Neural cell (in vitro differentiated cells): ENCODE measurements around the gene PITPNB. TPM values are rescaled to one million over a fixed set of nuclear protein-coding genes. Genes with fewer than 3 reads are reported as not detected.

ENCODE experiments used
- H2AFZ ChIP-seq: fragments of 200-600, 300-800 bp; sonication (generic), shearing (Covaris generic); 2 replicates; pipeline ENCODE4 v1.6.0; 2014; ENCODE audit warnings: low read depth, mild to moderate bottlenecking, antibody characterized with exemption, low read length, moderate library complexity
- H3F3A ChIP-seq: fragments of 200-600 bp; shearing (Covaris generic); 2 replicates; pipeline ENCODE4 v1.6.1; 2016; ENCODE audit warnings: mild to moderate bottlenecking, moderate library complexity, mixed read lengths, antibody characterized with exemption, low read length; ENCODE audit not compliant: insufficient read depth, poor library complexity, severe bottlenecking
- H3K27ac ChIP-seq: fragments of 200-600, 300-800 bp; sonication (generic), shearing (Covaris generic); 2 replicates; pipeline ENCODE4 v1.5.1; 2014; ENCODE audit warnings: mild to moderate bottlenecking, low read length, moderate library complexity
- H3K27me3 ChIP-seq: fragments of 300-800, 200-600 bp; sonication (generic), shearing (Covaris generic); 2 replicates; pipeline ENCODE4 v1.6.0; 2014; ENCODE audit warnings: mild to moderate bottlenecking, low read depth, low read length, moderate library complexity; ENCODE audit not compliant: insufficient read depth
- H3K36me3 ChIP-seq: fragments of 300-800, 200-600 bp; sonication (generic), shearing (Covaris generic); 2 replicates; pipeline ENCODE4 v1.5.1; 2014; ENCODE audit warnings: mild to moderate bottlenecking, antibody characterized with exemption, low read length, moderate library complexity; ENCODE audit not compliant: insufficient read depth
- H3K4me2 ChIP-seq: fragments of 300-800, 200-600 bp; sonication (generic), shearing (Covaris generic); 2 replicates; pipeline ENCODE4 v1.6.0; 2014; ENCODE audit warnings: mild to moderate bottlenecking, low read length
- H3K4me3 ChIP-seq: fragments of 300-800, 200-600 bp; sonication (generic), shearing (Covaris generic); 2 replicates; pipeline ENCODE4 v1.5.1; 2014; ENCODE audit warnings: mild to moderate bottlenecking, low read length, moderate library complexity
- H3K79me2 ChIP-seq: fragments of 200-600 bp; shearing (Covaris generic); replicated peaks from 2 replicates; pipeline ENCODE4 v1.6.0; 2014; ENCODE audit warnings: mild to moderate bottlenecking, low read length, moderate library complexity; ENCODE audit not compliant: insufficient read depth
- H3K9ac ChIP-seq: fragments of 300-800, 200-600 bp; sonication (generic), shearing (Covaris generic); 2 replicates; pipeline ENCODE4 v1.6.1; 2016; ENCODE audit warnings: mild to moderate bottlenecking, low read length, mixed read lengths
- H3K9me2 ChIP-seq: fragments of 200-600 bp; shearing (Covaris generic); 2 replicates; pipeline ENCODE4 v1.6.1; 2016; ENCODE audit warnings: mild to moderate bottlenecking, low read length, mixed read lengths; ENCODE audit not compliant: insufficient read depth
- H3K9me3 ChIP-seq: fragments of 200-600, 300-800 bp; sonication (generic), shearing (Covaris generic); 2 replicates; pipeline ENCODE4 v1.6.1; 2016; ENCODE audit warnings: mild to moderate bottlenecking, mixed run types, low read length, moderate library complexity, mixed read lengths
- H4K20me1 ChIP-seq: fragments of 200-600 bp; shearing (Covaris generic); 2 replicates; pipeline ENCODE4 v1.6.1; 2016; ENCODE audit warnings: mild to moderate bottlenecking, mixed run types; ENCODE audit not compliant: insufficient read depth
- EP300 ChIP-seq: fragments of 450-650 bp; conservative IDR thresholded peaks from 2 replicates; pipeline ENCODE4 v1.6.1; 2014; ENCODE audit warnings: antibody characterized with exemption, mild to moderate bottlenecking, moderate library complexity; ENCODE audit not compliant: poor library complexity, severe bottlenecking
- EZH2 ChIP-seq: fragments of 200-600, 300-800 bp; shearing (Covaris generic), sonication (generic); IDR thresholded peaks from 2 replicates; pipeline ENCODE4 v1.6.1; 2014; ENCODE audit warnings: antibody characterized with exemption, low read length, borderline replicate concordance, mild to moderate bottlenecking; ENCODE audit not compliant: insufficient read depth, poor library complexity, severe bottlenecking
- MXI1 ChIP-seq: fragments of 450-650 bp; conservative IDR thresholded peaks from 2 replicates; pipeline ENCODE4 v1.6.1; 2014; ENCODE audit warnings: antibody characterized with exemption, mild to moderate bottlenecking; ENCODE audit not compliant: poor library complexity, severe bottlenecking
- POLR2AphosphoS5 ChIP-seq: IDR thresholded peaks from 2 replicates; pipeline ENCODE4 v1.6.1; 2012
- RAD21 ChIP-seq: fragments of 450-650 bp; conservative IDR thresholded peaks from 2 replicates; pipeline ENCODE4 v1.6.1; 2014; ENCODE audit warnings: antibody characterized with exemption, mild to moderate bottlenecking, moderate library complexity
- SMC3 ChIP-seq: fragments of 450-650 bp; conservative IDR thresholded peaks from 2 replicates; pipeline ENCODE4 v1.6.1; 2014; ENCODE audit warnings: antibody characterized with exemption, mild to moderate bottlenecking, moderate library complexity; ENCODE audit not compliant: poor library complexity
- TAF1 ChIP-seq: IDR thresholded peaks from 2 replicates; pipeline ENCODE4 v1.6.1; 2012; ENCODE audit warnings: low read depth
- polyA plus RNA-seq: library from polyadenylated mRNA; depleted of rRNA; stranded (reverse); fragments of >200 nt; gene quantifications from 2 replicates; pipeline ENCODE4 v1.2.3, GENCODE V29; 2014
- TF ChIP-seq, protein P1 (sequence below): fragments of 450-650 bp; IDR thresholded peaks from 2 replicates; pipeline ENCODE4 v1.5.1; 2014; ENCODE audit warnings: antibody characterized with exemption, mild to moderate bottlenecking, moderate library complexity; ENCODE audit not compliant: poor library complexity, severe bottlenecking
- TF ChIP-seq, protein P2 (sequence below): IDR thresholded peaks from 2 replicates; pipeline ENCODE4 v1.6.1; 2012; ENCODE audit warnings: borderline replicate concordance

PITPNB gene
- polyA plus RNA-seq, 1 donor from 2014 or later = 44.8 TPM

- H3K4me3 ChIP-seq = no peak overlapping the region
- H3K9me3 ChIP-seq = no peaks in the 10 kb centered on the region
- no peak overlapping the region for H3K27ac ChIP-seq
- H3K27me3 ChIP-seq = no peaks in the 10 kb centered on the region
- no peaks in the 10 kb centered on the region for H3K9me2 ChIP-seq
- no peaks in the 10 kb centered on the region for H3F3A ChIP-seq
- H3K79me2 ChIP-seq = no peaks in the 10 kb centered on the region
- no peak overlapping the region for H3K9ac ChIP-seq
- no peak for TF ChIP-seq RAD21
- no peak for TF ChIP-seq TAF1
- TF ChIP-seq, protein P1, sequence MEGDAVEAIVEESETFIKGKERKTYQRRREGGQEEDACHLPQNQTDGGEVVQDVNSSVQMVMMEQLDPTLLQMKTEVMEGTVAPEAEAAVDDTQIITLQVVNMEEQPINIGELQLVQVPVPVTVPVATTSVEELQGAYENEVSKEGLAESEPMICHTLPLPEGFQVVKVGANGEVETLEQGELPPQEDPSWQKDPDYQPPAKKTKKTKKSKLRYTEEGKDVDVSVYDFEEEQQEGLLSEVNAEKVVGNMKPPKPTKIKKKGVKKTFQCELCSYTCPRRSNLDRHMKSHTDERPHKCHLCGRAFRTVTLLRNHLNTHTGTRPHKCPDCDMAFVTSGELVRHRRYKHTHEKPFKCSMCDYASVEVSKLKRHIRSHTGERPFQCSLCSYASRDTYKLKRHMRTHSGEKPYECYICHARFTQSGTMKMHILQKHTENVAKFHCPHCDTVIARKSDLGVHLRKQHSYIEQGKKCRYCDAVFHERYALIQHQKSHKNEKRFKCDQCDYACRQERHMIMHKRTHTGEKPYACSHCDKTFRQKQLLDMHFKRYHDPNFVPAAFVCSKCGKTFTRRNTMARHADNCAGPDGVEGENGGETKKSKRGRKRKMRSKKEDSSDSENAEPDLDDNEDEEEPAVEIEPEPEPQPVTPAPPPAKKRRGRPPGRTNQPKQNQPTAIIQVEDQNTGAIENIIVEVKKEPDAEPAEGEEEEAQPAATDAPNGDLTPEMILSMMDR = no peak
- TF ChIP-seq EP300 = no peak
- TF ChIP-seq POLR2AphosphoS5 = no peak
- TF ChIP-seq EZH2 = no peak
- TF ChIP-seq MXI1 = no peak
- TF ChIP-seq, protein P2, sequence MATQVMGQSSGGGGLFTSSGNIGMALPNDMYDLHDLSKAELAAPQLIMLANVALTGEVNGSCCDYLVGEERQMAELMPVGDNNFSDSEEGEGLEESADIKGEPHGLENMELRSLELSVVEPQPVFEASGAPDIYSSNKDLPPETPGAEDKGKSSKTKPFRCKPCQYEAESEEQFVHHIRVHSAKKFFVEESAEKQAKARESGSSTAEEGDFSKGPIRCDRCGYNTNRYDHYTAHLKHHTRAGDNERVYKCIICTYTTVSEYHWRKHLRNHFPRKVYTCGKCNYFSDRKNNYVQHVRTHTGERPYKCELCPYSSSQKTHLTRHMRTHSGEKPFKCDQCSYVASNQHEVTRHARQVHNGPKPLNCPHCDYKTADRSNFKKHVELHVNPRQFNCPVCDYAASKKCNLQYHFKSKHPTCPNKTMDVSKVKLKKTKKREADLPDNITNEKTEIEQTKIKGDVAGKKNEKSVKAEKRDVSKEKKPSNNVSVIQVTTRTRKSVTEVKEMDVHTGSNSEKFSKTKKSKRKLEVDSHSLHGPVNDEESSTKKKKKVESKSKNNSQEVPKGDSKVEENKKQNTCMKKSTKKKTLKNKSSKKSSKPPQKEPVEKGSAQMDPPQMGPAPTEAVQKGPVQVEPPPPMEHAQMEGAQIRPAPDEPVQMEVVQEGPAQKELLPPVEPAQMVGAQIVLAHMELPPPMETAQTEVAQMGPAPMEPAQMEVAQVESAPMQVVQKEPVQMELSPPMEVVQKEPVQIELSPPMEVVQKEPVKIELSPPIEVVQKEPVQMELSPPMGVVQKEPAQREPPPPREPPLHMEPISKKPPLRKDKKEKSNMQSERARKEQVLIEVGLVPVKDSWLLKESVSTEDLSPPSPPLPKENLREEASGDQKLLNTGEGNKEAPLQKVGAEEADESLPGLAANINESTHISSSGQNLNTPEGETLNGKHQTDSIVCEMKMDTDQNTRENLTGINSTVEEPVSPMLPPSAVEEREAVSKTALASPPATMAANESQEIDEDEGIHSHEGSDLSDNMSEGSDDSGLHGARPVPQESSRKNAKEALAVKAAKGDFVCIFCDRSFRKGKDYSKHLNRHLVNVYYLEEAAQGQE = no peak
- TF ChIP-seq SMC3 = no peak
- no peaks in the 10 kb centered on the region for H4K20me1 ChIP-seq
- H3K4me2 ChIP-seq = no peak overlapping the region
- no peak overlapping the region for H2AFZ ChIP-seq
- H3K36me3 ChIP-seq = no peaks in the 10 kb centered on the region
Observed at GRCh38 chr22:27948569-27948968, 29.5 kb upstream of the PITPNB start.

- Histone ChIP-seq H4K20me1 (no peaks in the 10 kb centered on the region), H3K79me2 (no peaks in the 10 kb centered on the region), H3K9me3 (no peaks in the 10 kb centered on the region), H2AFZ (no peak overlapping the region), H3F3A (no peaks in the 10 kb centered on the region), H3K4me2 (no peak overlapping the region), H3K9ac (no peak overlapping the region), H3K9me2 (no peaks in the 10 kb centered on the region), H3K27me3 (no peaks in the 10 kb centered on the region), H3K27ac (no peak overlapping the region), H3K4me3 (no peak overlapping the region), H3K36me3 (no peaks in the 10 kb centered on the region)
- TF ChIP-seq MXI1 = no peak
- TF ChIP-seq SMC3 = no peak
- no peak for TF ChIP-seq EZH2
- TF ChIP-seq POLR2AphosphoS5 = no peak
- no peak for TF ChIP-seq RAD21
- TF ChIP-seq, protein P1 = no peak
- TF ChIP-seq EP300 = no peak
- TF ChIP-seq, protein P2 = no peak
- no peak for TF ChIP-seq TAF1
Observed at GRCh38 chr22:27947448-27947847, 28.4 kb upstream of the PITPNB start.
